Limb (tissue), 2 donors: Measurements from ENCODE around the gene PTPRN2.

Experiments
- DNase-seq, 2 donors: peaks; one replicate each; pipeline ENCODE4 v3.0.0-alpha.2; 2016; ENCODE audit errors: extremely low spot score in 2 of 2

Gene PTPRN2

DNA sequence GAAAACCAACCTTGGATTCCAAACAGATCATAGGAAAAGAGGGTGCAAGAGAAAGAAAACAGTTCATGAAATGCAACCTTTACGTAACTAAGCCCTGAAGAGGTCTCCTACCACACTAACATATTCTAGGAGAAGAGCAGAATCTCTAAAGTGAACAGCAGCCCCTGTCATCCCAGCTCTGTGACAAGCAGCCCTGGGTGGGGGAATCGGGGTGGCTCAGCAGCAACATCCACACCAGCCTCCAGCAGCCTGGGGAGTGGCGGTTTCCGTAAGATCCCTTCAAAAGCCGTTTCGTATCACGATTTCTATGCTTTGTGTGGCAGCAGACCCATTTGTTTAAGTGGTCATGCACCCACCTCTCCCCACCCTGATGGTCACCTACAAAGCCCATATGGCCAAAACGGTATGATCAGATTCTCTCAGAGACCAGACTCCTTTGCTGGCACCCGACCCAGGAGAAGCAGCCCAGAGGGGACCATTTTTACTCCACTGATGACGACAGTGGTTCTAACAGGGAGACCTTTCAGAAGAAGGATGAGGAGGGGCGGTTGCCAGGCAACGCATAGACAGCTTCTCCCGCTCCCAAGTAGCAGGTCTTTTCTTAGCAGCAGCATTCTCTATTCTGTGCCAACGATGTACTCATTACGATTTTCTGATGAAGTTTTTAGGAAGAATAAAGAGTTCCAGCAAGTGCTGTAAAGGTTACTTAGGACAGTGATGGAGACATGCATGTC, 950.2 kb downstream of the PTPRN2 start:
- DNase-seq: no peak

DNA sequence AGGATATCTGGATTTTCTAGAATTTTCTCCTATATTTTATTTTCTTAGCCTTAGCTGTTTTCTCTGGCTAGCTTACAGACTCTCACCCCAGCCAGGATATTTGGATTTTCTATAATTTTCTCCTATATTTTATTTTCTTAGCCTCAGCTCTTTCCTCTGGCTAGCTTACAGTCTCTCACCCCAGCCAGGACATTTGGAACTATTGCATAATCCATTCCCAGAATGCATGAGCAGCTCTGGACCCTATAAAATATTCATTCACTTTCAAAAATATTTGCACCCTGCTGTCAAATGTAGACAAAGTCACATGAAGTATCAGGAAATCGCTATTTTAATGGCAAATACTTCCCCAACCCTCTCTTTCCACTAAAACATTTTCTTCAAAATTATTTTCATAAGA, 952.0 kb downstream of the PTPRN2 start:
- DNase-seq: no peak

DNA sequence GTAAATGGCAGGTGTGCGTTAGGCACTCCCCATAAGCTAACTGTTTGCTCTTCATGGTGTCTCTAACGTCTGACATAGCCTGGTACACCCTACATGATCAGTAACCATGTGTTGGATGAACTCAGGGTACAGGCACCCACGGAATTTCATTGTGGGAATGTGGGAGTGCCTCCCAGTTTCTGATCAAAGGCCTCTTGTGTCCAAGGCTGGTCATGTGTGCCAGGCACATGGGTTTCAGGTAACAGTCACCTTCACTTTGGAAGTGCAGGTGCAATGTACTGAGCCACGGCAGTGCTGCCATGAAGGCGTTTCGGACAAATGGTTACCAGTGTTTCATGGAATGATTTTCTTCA, 952.5 kb downstream of the PTPRN2 start:
- DNase-seq: no peak

DNA sequence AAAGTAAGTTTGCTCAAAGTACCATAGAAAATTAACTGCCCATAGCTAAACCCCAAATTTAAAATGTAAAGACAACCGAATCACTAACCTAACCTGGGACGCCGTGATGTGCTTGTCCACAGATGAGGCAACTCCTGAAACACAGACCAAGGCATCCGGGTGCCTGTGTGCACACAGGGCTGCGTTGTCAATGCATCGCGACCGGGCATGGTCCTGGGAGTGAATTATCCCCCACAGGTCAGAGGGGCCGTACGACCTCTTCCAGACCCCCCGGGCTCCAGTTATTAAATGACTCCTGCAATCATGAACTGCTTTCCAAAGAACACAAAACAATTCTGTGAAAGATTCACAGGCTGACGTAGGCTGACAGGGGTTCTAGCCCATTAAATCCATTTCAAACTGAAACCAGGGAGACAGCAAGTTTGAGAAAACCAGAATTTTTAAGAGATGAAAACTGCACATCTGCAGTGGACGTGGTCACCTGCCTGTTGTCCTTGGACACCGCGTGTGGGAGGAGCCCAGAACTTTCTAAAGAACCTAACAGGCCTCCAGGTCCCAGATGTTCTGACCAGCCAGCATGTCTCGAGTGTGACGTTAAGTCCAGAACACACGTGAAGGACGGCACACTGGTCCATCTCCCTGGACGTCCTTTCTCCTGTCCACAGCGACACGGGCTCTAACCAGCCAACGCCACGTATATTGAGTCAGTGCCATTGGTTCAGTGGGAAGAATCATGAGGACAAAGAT, 953.0 kb downstream of the PTPRN2 start:
- DNase-seq: no peak

DNA sequence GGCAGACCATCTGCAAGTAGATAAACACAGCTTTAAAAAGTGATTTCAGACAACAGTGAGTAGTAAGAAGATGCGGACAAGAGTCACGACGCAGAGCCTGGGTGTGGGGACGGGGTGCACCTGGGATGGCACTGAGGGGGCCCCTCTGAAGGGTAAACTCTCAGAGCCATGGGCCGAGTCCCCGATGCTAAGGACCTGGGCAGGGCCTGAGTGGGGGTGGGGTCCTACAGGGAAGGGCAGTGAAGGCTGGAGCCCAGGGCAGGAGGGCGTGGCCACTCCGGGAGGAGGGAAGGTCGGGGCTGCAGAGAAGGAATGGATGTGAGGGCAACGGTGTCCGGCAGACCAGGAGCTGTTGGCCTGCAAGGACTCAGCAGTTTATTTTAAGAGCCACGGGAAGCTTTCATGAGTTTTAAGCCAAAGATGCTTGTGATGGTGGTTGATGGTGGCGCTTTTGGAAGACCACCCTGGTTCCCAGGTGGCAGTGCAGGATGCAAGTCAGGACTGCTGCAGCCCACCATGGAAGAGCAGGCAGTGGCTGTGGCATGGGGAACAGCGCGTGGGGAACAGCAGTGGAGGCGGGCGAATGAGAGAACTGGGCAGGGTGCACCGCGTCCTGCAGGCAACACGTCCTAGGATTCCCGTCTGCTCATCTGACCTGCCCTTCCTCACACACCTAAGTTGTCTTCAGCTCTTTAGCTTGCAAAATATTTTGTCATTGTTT, 954.0 kb downstream of the PTPRN2 start:
- DNase-seq: no peak

DNA sequence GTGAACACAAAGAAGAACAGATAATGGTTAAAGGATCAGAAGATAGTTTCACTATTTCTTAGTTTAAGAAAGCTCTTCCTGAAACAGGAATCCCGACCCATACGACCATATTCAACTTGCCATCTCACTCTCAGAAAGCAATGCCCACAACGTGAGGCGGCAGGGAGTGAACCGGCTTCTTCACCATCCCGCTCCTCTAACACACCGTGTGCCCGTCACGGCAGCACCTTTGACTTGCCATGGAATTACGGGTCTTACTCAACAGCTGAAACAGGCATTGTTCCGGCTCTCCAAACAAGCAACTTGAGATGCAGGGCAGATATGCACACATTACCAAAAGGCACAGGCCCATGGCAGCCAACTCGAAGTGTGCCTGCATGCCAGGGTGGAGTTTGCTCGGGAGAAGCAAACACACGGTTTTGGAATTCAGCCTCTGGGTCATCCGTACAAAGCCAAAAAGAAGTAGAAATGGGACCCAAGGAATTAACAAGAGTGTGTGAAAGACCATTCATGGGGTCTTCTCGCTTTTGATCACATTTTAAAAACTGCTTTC, 957.2 kb downstream of the PTPRN2 start:
- no peak for DNase-seq

DNA sequence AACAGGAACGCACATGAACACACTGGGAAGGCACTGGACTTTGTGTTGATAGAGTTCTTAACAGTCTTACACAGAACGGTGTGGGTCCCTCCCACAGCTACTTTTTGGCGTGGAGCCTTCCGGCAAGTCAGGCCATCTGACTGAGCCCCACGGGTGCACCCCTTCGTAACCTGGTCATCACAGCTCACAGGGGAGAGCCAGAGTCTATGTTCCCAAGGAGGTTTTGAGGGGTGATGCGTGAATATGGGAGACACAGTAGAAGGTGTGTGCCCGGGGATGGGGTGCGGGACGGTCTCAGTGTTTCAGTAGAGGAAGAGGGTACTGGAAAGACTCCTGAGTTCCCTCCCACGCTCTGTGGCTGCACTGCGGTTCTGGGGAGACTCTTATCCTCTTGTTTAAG, 959.2 kb downstream of the PTPRN2 start:
- DNase-seq: no peak

DNA sequence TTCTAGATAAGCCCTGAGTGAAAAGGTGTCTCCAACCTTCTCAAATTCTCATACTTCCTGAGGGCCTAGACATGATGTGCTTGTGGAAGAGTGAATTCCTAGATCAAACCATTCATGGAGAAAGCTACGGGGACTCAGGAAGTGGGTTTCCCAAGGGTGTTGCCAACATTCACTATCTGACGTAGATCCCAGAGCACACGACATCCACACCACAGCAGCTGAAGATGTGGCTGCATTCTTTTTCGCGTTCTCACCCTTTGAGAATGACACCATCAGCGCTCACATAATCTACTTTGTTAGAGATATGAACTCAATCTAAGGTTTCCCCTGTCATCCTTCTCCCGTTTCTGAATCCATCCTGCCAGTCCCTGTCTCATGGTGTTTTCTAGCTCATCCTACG, 960.0 kb downstream of the PTPRN2 start:
- no peak for DNase-seq

DNA sequence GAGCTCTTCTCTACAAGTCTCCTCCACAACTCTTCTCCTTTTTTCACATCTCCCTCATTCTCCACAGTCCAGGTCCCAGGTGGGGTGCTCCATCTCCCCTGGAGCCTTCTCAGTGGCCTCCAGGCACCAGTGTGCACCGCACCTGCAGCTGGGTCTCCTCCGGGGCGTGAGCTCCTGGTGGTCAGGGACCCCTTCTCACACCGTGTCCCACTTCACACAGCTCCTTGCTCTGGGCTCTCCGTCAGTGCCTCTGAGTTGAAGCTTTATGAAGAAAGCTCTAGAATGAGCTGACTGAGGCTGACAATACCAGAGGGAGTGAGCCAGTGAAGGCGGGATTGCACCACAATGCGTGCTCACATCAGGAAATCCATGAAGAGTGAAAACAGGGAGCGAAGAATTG, 960.6 kb downstream of the PTPRN2 start:
- DNase-seq: no peak

DNA sequence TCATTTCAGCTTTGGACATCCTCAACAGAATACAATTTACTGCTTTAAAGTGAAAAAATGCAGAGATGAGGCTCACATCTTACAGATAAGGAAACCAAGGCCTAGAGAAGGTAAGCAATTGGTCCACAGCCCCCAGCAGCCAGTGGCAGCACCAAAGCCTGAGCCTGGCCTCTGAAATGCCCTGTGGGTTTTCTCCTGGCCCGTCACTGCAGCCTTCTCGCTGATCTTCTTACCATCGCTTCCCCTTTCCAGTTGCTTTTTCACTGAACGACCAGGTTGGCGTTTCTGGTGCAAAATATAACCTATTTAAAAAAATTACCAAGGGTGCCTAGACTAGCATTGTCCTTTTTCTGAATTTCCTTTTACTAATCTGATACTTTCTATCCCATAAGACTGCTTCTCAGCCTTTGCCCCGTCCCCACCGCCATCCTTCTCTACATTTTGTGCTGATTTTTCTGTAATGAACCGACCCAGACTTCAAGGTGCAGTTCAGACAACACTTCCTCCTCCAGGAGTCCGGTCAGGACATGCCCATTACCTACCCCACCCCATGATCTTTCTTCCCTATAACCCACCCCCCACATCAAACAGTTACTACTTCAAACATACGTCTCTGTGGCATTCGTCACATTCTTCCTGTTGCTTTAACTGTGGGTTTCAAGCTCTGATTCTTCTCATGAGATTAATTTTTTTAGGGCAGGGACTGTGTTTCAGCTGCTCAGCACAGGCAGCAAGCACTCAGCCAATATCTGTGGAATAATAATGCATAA, 961.5 kb downstream of the PTPRN2 start:
- no peak for DNase-seq

DNA sequence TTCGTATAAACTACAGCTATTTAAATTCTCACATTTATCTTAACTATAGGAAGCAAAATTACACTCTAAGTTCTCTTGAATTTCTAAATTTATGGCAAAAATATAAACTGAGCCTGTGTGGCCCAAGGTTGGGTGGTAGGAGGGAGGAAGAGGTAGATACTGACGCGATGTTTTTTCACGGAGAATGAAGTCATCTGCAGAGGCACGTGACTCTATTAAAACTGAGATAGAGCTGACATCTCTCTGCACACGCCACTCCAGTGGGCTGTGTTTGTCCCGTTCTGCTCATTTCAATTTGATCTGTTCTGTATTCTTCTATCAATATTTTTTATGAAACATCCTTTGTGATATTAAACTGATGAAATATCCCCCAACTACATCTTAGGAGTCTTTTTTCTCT, 964.1 kb downstream of the PTPRN2 start:
- DNase-seq: no peak

DNA sequence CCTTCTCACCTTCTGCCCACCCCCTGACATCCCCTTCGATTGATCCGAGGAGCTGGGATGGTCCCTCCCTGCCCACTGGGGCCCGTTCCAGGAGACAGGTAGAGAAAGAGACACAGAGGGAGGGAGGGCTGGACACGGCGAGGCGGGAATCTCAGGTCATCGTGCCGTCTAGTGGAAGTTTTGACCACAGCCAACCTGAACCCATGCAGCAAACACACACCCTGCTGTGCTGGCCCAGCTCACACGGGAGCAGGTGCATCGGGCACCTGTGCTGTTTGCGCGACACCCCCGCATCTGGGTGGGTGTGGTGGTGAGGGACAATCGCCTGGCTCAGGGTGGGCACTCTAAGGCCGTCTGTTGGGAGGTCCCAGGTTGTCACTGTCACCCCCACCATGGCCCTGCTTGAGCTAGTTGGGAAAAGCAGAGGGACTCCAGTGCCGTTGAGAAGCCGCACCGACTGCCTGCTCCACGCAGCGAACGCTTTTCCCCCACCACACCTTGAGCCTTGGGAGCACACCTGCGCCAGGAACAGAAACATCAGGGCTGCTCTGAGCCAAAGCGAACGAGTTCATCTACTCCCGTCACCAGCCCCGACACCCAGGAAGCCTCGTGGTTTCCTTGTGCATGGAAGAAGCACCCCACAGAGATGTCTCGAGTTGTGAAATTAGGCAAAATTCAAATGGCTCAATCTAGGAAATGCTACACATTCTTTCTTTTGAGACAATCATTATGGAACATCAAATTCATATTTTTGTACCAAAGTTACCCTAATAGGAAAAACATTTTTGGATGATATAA, 965.0 kb downstream of the PTPRN2 start:
- DNase-seq: no peak

DNA sequence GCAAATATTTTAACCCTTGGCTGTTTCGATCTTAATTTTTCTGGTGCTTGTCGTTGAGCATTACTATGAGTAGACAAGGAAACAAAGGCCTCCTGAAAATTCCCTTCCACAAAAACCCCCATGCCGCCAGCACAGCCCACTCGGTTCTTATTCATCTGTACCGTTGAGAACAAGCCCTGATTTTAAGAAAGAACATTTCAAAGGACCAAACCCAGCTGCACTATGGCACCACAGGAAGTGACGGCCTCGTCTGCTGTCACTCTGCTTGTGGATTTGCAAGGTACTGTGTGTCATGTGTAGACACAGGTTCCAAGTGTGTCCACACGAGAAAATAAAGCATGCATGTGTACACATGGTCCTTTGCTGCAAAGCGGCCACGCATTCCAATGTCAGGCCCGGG, 965.6 kb downstream of the PTPRN2 start:
- no peak for DNase-seq

DNA sequence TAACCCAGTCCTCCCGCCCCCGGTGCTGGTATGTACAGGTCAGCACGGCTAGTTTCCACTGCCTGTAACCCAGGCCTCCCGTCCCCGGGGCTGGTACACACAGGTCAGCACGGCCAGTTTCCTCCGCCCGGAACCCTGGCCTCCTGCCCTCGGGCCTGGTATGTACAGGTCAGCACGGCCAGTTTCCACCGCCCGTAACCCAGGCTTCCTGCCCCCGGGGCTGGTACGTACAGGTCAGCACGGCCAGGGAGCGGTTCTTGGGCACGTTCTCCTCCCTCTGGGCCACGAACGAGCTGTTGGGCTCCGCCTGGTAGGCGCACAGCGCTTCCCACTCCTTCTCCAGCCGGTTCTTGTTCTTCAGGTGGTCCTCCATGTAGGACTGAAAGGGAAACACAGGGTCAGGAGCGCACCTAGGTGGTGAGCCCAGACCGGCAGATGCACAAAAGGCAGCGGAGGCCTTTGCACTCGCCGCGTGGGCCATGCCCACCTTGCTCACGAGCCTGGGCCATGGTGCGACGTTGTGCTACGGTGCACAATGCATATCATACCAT, 966.4 kb downstream of the PTPRN2 start:
- no peak for DNase-seq

DNA sequence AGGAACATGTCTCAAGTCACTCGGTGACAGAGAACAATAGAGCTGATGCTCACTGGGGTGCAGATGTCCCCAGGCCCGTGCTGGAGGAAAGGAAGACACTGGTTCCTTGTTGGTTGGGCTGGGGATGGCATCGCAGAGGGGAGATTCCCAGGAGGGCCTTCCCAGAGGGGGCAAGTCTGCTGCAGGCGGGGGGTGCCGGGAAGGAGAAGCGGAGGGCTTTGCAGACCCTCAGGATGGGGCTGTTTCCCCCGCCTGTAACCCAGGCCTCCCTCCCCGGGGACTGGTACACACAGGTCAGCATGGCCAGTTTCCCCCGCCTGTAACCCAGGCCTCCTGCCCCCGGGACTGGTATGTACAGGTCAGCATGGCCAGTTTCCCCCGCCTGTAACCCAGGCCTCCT, 967.0 kb downstream of the PTPRN2 start:
- DNase-seq: no peak

DNA sequence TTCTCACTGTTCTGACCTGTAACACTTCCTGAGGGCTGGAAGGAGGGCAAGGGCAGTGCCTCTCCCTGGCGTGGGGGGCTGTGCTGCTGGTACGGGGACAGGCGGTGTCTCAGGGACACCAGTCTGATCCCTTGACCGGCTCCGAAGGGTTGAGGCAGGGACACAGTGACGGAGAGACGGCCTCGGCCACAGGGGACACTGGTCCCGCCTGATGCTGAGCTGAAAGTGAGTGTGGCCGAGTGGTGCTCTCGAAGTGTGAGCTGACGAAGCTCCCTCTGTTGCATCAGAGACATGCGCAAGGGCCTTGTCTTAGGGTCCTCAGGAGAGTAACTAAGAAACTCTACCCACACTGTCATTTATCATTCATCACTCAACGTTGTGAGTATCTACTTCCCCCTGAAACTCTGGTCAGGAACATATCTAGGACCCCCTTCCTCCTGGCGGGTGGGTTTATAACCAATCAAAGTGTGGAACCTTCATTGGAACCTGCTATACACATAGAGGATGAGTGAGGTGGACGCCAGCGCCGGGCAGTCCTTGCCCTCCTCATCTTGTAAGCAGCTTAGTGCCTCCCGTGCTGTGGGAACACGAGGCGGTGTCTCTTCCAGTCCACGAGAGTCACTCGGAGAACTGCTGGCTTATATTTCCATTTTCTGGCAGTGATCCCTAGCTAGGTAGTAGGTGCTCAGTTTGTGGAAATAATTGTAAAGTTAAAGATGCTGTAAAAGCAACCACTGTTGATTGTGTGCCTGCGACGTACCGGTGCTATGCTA, 967.7 kb downstream of the PTPRN2 start:
- no peak for DNase-seq

DNA sequence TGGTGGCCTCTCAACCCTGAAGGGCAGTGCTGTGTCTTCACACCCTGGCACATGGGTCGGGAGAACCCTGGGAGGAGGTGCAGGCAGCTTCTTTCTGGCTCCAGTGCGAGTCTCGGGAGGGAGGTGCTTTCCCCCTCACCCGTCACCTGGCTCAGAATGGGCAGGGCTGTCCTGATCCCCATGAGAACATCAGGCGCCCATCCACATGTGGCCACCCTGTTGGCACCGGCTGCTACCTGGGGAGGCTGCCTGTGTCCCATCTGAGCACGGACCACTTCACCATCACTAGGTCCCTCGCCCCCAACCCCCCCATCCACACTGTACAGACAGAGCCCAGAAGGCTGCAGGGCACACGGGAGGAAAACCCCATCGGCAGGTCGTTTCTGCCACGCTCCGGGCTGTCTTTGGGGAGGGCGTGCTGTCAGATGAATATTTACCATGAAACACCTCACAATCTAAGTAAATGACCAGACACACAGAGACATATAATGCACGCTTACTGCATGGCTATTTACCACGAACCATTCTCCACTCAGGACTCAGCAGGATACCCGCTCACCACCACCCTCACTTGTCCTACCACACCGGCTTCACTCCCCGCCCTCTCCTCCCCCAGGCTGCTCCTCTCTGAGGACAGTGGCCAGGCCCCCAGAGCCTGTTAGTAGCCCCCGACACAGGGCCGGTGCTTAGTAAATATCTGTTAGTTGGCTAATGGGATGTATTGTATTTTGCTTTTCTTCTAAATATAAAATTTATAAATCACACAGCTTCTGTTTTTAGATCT, 968.6 kb downstream of the PTPRN2 start:
- DNase-seq: no peak

DNA sequence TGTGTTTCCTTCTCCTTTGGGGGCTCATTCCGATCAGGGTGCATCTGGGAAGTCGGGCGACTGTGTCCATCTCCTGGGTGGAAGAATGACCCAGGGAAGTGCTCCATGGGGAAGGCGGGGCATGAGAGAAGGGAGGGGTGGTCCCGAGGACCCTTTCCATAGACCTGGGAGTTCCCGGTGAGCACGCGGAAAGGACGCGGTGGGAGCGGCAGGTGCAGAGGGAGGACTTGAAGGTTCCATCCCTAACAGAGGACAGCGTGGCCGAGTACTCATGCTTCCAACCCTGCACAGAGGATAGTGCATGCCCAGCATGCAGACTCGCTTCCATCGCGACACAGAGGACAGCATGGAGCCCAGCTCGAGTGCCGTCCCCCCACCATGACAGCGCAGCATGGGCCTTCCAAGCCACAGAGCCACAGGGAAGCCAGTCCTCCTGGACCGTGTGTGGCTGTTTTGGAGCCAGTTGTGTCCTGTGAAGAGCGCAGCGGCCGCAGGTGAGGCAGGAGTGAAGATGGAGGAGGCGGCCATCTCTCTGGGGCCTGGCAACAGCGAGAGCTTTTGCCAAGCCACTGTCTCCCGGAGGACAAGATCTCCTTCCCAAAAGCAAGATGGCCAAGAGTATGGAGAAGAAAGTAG, 969.4 kb downstream of the PTPRN2 start:
- DNase-seq: no peak
